Astrocyte (in vitro differentiated cells and primary cell): ENCODE results near the gene MIR17HG. TPM values are rescaled to one million over a fixed set of nuclear protein-coding genes. Genes with fewer than 3 reads are reported as not detected.

Source experiments
- DNase-seq: peaks from one replicate; pipeline ENCODE4 v3.0.0-alpha.2; 2010; ENCODE audit warnings: low read depth
- FAIRE-seq: peaks from 2 replicates; lab custom pipeline; 2011; peaks lifted over from hg19 to GRCh38; lab: Jason Lieb, UNC
- H2AFZ ChIP-seq: 2 replicates; pipeline ENCODE4 v1.6.0; 2012; ENCODE audit warnings: low read depth, low read length, inconsistent platforms
- H3K27ac ChIP-seq: 2 replicates; pipeline ENCODE4 v1.5.1; 2011; ENCODE audit warnings: low read depth, low read length, inconsistent platforms
- H3K27me3 ChIP-seq: 2 replicates; pipeline ENCODE4 v1.6.0; 2011; ENCODE audit warnings: low read length, inconsistent platforms; ENCODE audit not compliant: insufficient read depth
- H3K36me3 ChIP-seq: 2 replicates; pipeline ENCODE4 v1.5.1; 2011; ENCODE audit warnings: low read length, inconsistent platforms; ENCODE audit not compliant: insufficient read depth
- H3K4me1 ChIP-seq: 2 replicates; pipeline ENCODE4 v1.5.1; 2011; ENCODE audit warnings: low read length, inconsistent platforms; ENCODE audit not compliant: insufficient read depth
- H3K4me2 ChIP-seq: 2 replicates; pipeline ENCODE4 v1.6.0; 2012; ENCODE audit warnings: low read length, inconsistent platforms
- H3K4me3 ChIP-seq: 2 replicates; pipeline ENCODE4 v1.5.1; 2011; ENCODE audit warnings: low read depth, mild to moderate bottlenecking, low read length, inconsistent platforms; ENCODE audit not compliant: insufficient read depth
- H3K79me2 ChIP-seq: 2 replicates; pipeline ENCODE4 v1.6.0; 2012; ENCODE audit warnings: mild to moderate bottlenecking, low read length, inconsistent platforms; ENCODE audit not compliant: insufficient read depth
- H3K9ac ChIP-seq: 2 replicates; pipeline ENCODE4 v1.6.0; 2012; ENCODE audit warnings: mild to moderate bottlenecking, low read length, inconsistent platforms
- H3K9me3 ChIP-seq: 2 replicates; pipeline ENCODE4 v1.5.1; 2012; ENCODE audit warnings: low read depth, mild to moderate bottlenecking, low read length, inconsistent platforms; ENCODE audit not compliant: insufficient read depth
- H4K20me1 ChIP-seq: 2 replicates; pipeline ENCODE4 v1.6.0; 2012; ENCODE audit warnings: low read length, inconsistent platforms; ENCODE audit not compliant: insufficient read depth
- H3K27ac Mint-ChIP-seq: one replicate; pipeline ENCODE4 v1.8.0; 2021; ENCODE audit warnings: mild to moderate bottlenecking, mixed read lengths; ENCODE audit not compliant: unreplicated experiment
- H3K27me3 Mint-ChIP-seq: one replicate; pipeline ENCODE4 v1.8.0; 2021; ENCODE audit warnings: low read depth, mixed read lengths; ENCODE audit not compliant: unreplicated experiment
- H3K36me3 Mint-ChIP-seq: one replicate; pipeline ENCODE4 v1.8.0; 2021; ENCODE audit warnings: low read depth, mixed read lengths; ENCODE audit not compliant: unreplicated experiment
- H3K4me1 Mint-ChIP-seq: one replicate; pipeline ENCODE4 v1.8.0; 2021; ENCODE audit warnings: low read depth, mixed read lengths; ENCODE audit not compliant: unreplicated experiment
- H3K4me3 Mint-ChIP-seq: one replicate; pipeline ENCODE4 v1.8.0; 2021; ENCODE audit warnings: mild to moderate bottlenecking, moderate library complexity, mixed read lengths; ENCODE audit not compliant: unreplicated experiment
- H3K9me3 Mint-ChIP-seq: one replicate; pipeline ENCODE4 v1.8.0; 2021; ENCODE audit warnings: mild to moderate bottlenecking, mixed read lengths; ENCODE audit not compliant: unreplicated experiment
- CTCF ChIP-seq: IDR thresholded peaks from 2 replicates; pipeline ENCODE4 v1.5.1; 2011; ENCODE audit warnings: low read depth, mild to moderate bottlenecking, inconsistent platforms, low read length, moderate library complexity; ENCODE audit not compliant: insufficient read depth
- EZH2 ChIP-seq: IDR thresholded peaks from 2 replicates; pipeline ENCODE4 v1.6.1; 2012; ENCODE audit warnings: mild to moderate bottlenecking, low read length, inconsistent platforms; ENCODE audit not compliant: insufficient read depth
- total RNA-seq: library from RNA; stranded (reverse); gene quantifications from 2 replicates; pipeline ENCODE4 v1.2.1, GENCODE V29; 2021

The MIR17HG gene
- total RNA-seq, 1 donor from 2014 or later = 6.3 TPM

GRCh38 chr13:91399189-91400062 lies 51.9 kb downstream of the MIR17HG start:
- DNase-seq (no peak), FAIRE-seq (no peak)
- H3K4me3 ChIP-seq = peak overlapping the region; percentile 68
- no peaks in the 10 kb centered on the region for H3K36me3 ChIP-seq
- Mint-ChIP-seq H3K27ac (no peak overlapping the region), H3K4me1 (peaks cover 4% of the 10 kb centered on the region), H3K9me3 (no peaks in the 10 kb centered on the region), H3K36me3 (no peaks in the 10 kb centered on the region), H3K27me3 (peaks cover 39% of the 10 kb centered on the region), H3K4me3 (peak overlapping the region; percentile 69)
- no peaks in the 10 kb centered on the region for H4K20me1 ChIP-seq
- no peak overlapping the region for H3K27ac ChIP-seq
- H3K4me2 ChIP-seq = peak overlapping the region; percentile 95
- H2AFZ ChIP-seq = peak overlapping the region; percentile 85
- peak; percentile 31 for TF ChIP-seq EZH2
- TF ChIP-seq CTCF = no peak
- no peak overlapping the region for H3K9ac ChIP-seq
- no peaks in the 10 kb centered on the region for H3K79me2 ChIP-seq
- H3K4me1 ChIP-seq = no peaks in the 10 kb centered on the region
- no peaks in the 10 kb centered on the region for H3K9me3 ChIP-seq
- peaks cover 23% of the 10 kb centered on the region for H3K27me3 ChIP-seq

- Histone ChIP-seq H3K27me3 (peaks cover 18% of the 10 kb centered on the region), H3K4me1 (no peaks in the 10 kb centered on the region), H3K9ac (no peak overlapping the region), H3K36me3 (no peaks in the 10 kb centered on the region), H3K27ac (no peak overlapping the region), H3K4me3 (no peak overlapping the region), H3K79me2 (no peaks in the 10 kb centered on the region), H3K4me2 (no peak overlapping the region), H4K20me1 (no peaks in the 10 kb centered on the region), H3K9me3 (no peaks in the 10 kb centered on the region), H2AFZ (no peak overlapping the region)
- DNase-seq (no peak), FAIRE-seq (no peak)
- Mint-ChIP-seq H3K9me3 (no peaks in the 10 kb centered on the region), H3K36me3 (no peaks in the 10 kb centered on the region), H3K27me3 (peaks cover 33% of the 10 kb centered on the region), H3K4me3 (peak overlapping the region; percentile 54), H3K27ac (no peak overlapping the region), H3K4me1 (peaks cover 4% of the 10 kb centered on the region)
- TF ChIP-seq CTCF (no peak), EZH2 (no peak)
Observed at GRCh38 chr13:91400063-91400399, 52.5 kb downstream of the MIR17HG start.

- TF ChIP-seq EZH2 (no peak), CTCF (no peak)
- Histone ChIP-seq H3K9me3 (no peaks in the 10 kb centered on the region), H3K4me3 (no peak overlapping the region), H2AFZ (no peak overlapping the region), H3K27me3 (peaks cover 15% of the 10 kb centered on the region), H3K4me2 (no peak overlapping the region), H3K9ac (no peak overlapping the region), H3K79me2 (no peaks in the 10 kb centered on the region), H4K20me1 (no peaks in the 10 kb centered on the region), H3K27ac (no peak overlapping the region), H3K4me1 (no peaks in the 10 kb centered on the region), H3K36me3 (no peaks in the 10 kb centered on the region)
- no peak for DNase-seq
- Mint-ChIP-seq H3K36me3 (no peaks in the 10 kb centered on the region), H3K4me1 (peaks cover 4% of the 10 kb centered on the region), H3K27me3 (peaks cover 32% of the 10 kb centered on the region), H3K4me3 (no peak overlapping the region), H3K27ac (no peak overlapping the region), H3K9me3 (no peaks in the 10 kb centered on the region)
- FAIRE-seq = no peak
Observed at GRCh38 chr13:91400671-91401070, 53.2 kb downstream of the MIR17HG start.
